ENCODE data around the gene PRKAG2.

DNA sequence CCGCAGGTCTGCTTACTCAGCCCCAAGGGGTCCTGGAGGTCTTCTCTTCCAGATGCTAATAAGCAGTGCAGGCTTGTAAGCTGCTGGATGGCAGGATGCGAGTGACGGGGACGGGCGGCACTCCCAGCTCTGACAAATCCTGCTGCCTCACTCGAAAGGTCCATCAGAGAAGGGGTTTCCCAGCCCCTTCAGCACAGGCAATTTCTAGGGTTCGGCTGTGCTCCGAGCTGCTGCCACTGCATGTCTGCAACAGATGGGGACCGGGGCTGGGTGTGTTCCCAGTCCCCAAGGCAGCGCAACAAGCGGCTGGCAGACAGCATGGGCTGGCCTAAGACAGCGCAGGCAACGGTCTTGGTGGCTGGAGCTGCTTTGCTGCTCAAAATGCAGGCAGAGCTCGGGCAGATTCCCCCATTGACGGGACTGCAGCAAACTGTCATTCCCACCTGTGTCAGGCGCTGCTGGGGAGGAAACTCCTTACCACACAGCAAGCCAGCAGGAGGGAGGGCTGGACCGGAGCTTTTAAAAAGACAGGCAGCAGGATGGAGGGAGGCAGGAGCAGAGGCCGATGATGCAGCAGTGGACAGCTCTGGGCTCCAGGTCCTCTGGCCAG, 62.4 kb downstream of the PRKAG2 start:
- TF ChIP-seq, protein P1, sequence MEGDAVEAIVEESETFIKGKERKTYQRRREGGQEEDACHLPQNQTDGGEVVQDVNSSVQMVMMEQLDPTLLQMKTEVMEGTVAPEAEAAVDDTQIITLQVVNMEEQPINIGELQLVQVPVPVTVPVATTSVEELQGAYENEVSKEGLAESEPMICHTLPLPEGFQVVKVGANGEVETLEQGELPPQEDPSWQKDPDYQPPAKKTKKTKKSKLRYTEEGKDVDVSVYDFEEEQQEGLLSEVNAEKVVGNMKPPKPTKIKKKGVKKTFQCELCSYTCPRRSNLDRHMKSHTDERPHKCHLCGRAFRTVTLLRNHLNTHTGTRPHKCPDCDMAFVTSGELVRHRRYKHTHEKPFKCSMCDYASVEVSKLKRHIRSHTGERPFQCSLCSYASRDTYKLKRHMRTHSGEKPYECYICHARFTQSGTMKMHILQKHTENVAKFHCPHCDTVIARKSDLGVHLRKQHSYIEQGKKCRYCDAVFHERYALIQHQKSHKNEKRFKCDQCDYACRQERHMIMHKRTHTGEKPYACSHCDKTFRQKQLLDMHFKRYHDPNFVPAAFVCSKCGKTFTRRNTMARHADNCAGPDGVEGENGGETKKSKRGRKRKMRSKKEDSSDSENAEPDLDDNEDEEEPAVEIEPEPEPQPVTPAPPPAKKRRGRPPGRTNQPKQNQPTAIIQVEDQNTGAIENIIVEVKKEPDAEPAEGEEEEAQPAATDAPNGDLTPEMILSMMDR (IDR thresholded peaks at IDR 0.05), result no peak
- TF ChIP-seq POLR2AphosphoS5 (IDR thresholded peaks at IDR 0.05), result no peak
- no peak for TF ChIP-seq POLR2A (IDR thresholded peaks at IDR 0.05)
- no peak for TF ChIP-seq EP300 (IDR thresholded peaks at IDR 0.05; ENCODE audit: low read depth)

Measured in transverse colon (tissue), 4 donors.